SK-N-SH (cell line): ENCODE measurements around the gene CD300LF. TPM values are rescaled to one million over a fixed set of nuclear protein-coding genes. Genes with fewer than 3 reads are reported as not detected.

Experiments used
- CTCF ChIA-PET: fragments of 300-600, 350-600 bp; formaldehyde crosslinking; extraction: SDS; loops from one replicate; lab custom pipeline; 2021; lab: Yijun Ruan, JAX
- POLR2A ChIA-PET: fragments of 350-600 bp; sonication (Branson Sonifier 250); formaldehyde crosslinking; extraction: SDS; loops from one replicate; lab custom pipeline; 2020; ENCODE audit warnings: antibody characterized with exemption, inconsistent platforms; lab: Yijun Ruan, JAX
- DNase-seq: peaks from one replicate; pipeline ENCODE4 v3.0.0; 2012
- H2AFZ ChIP-seq: fragments of 200-600 bp; sonication (generic); 2 replicates; pipeline ENCODE4 v1.8.1; 2016; ENCODE audit warnings: antibody characterized with exemption, mild to moderate bottlenecking, low read depth
- H3F3A ChIP-seq: fragments of 200-600 bp; sonication (generic); replicated peaks from 2 replicates; pipeline ENCODE3; 2016; ENCODE audit warnings: antibody characterized with exemption, mild to moderate bottlenecking; ENCODE audit not compliant: insufficient read depth
- H3K27ac ChIP-seq, 2 experiments: fragments of 200-500 bp in 1 of 2; fragments of 200-600 bp in 1 of 2; sonication (Bioruptor generic) in 1 of 2; sonication (generic), shearing (Covaris generic) in 1 of 2; 2 replicates each; pipeline versions ENCODE4 v1.5.1 to v1.6.1; 2014 to 2016; ENCODE audit warnings: low read depth in 2 of 2, inconsistent platforms in 1 of 2, low read length in 1 of 2, mild to moderate bottlenecking in 1 of 2, mixed read lengths in 1 of 2
- H3K27me3 ChIP-seq: fragments of 200-600 bp; sonication (generic), shearing (Covaris generic); 2 replicates; pipeline ENCODE4 v1.6.1; 2016; ENCODE audit warnings: mixed run types; ENCODE audit not compliant: insufficient read depth
- H3K36me3 ChIP-seq, 2 experiments: fragments of 200-500 bp in 1 of 2; fragments of 200-600 bp in 1 of 2; sonication (Bioruptor generic) in 1 of 2; sonication (generic) in 1 of 2; replicated peaks in 1 of 2; 2 replicates each; pipeline versions ENCODE3 to v1.5.1; 2014 to 2016; ENCODE audit warnings: low read length in 1 of 2, mild to moderate bottlenecking in 1 of 2; ENCODE audit not compliant: insufficient read depth in 2 of 2, control insufficient read depth in 1 of 2
- H3K4me1 ChIP-seq, 2 experiments: fragments of 200-500 bp in 1 of 2; fragments of 200-600 bp in 1 of 2; sonication (Bioruptor generic) in 1 of 2; sonication (generic), shearing (Covaris generic) in 1 of 2; 2 replicates each; pipeline versions ENCODE4 v1.5.1 to v1.6.1; 2014 to 2016; ENCODE audit warnings: low read depth in 1 of 2, low read length in 1 of 2, mixed run types in 1 of 2; ENCODE audit not compliant: insufficient read depth in 2 of 2, control insufficient read depth in 1 of 2
- H3K4me2 ChIP-seq: fragments of 200-600 bp; sonication (generic), shearing (Covaris generic); 2 replicates; pipeline ENCODE4 v1.6.1; 2017; ENCODE audit warnings: mixed run types
- H3K4me3 ChIP-seq, 2 experiments: fragments of 200-500 bp in 1 of 2; fragments of 200-600 bp in 1 of 2; sonication (Bioruptor generic) in 1 of 2; sonication (generic), shearing (Covaris generic) in 1 of 2; 2 replicates each; pipeline versions ENCODE4 v1.5.1 to v1.8.1; 2014 to 2016; ENCODE audit warnings: low read depth in 2 of 2, inconsistent platforms in 1 of 2, low read length in 1 of 2, mild to moderate bottlenecking in 1 of 2, mixed read lengths in 1 of 2, moderate library complexity in 1 of 2
- H3K79me2 ChIP-seq: fragments of 200-600 bp; sonication (generic); 2 replicates; pipeline ENCODE4 v1.8.1; 2017; ENCODE audit warnings: mild to moderate bottlenecking; ENCODE audit not compliant: insufficient read depth
- H3K9ac ChIP-seq: fragments of 200-600 bp; sonication (generic); 2 replicates; pipeline ENCODE4 v1.6.1; 2017; ENCODE audit warnings: mixed run types
- H3K9me2 ChIP-seq: fragments of 200-600 bp; sonication (generic); 2 replicates; pipeline ENCODE4 v1.6.1; 2017; ENCODE audit warnings: mixed run types
- H3K9me3 ChIP-seq: fragments of 200-600 bp; sonication (generic); 2 replicates; pipeline ENCODE4 v1.6.1; 2017; ENCODE audit warnings: mixed run types, mild to moderate bottlenecking, moderate library complexity
- H4K20me1 ChIP-seq: fragments of 200-600 bp; sonication (generic); 2 replicates; pipeline ENCODE4 v1.6.1; 2017; ENCODE audit warnings: mild to moderate bottlenecking, mixed run types; ENCODE audit not compliant: insufficient read depth
- CHD2 ChIP-seq: fragments of 150-350 bp; IDR thresholded peaks from 2 replicates; pipeline ENCODE4 v1.6.1; 2018; ENCODE audit warnings: low read length; ENCODE audit not compliant: partially characterized antibody
- CTCF ChIP-seq: fragments of 200-600 bp; sonication (generic); IDR thresholded peaks from 2 replicates; pipeline ENCODE4 v1.6.1; 2017; ENCODE audit warnings: antibody characterized with exemption, mild to moderate bottlenecking, moderate library complexity
- ELF1 ChIP-seq: IDR thresholded peaks from 2 replicates; pipeline ENCODE4 v1.4.0; 2012
- EP300 ChIP-seq, 2 experiments: IDR thresholded peaks; 2 replicates each; pipeline versions ENCODE4 v1.4.0 to v1.6.1; 2012; ENCODE audit warnings: borderline replicate concordance in 1 of 2, low read depth in 1 of 2, low read length in 1 of 2
- FOSL2 ChIP-seq: IDR thresholded peaks from 2 replicates; pipeline ENCODE4 v1.4.0; 2012; ENCODE audit warnings: low read depth, mild to moderate bottlenecking, moderate library complexity, borderline replicate concordance
- FOXM1 ChIP-seq: IDR thresholded peaks from 2 replicates; pipeline ENCODE4 v1.4.0; 2012; ENCODE audit warnings: low read depth, mild to moderate bottlenecking
- GATA2 ChIP-seq: sonication (generic); formaldehyde crosslinking; IDR thresholded peaks from 2 replicates; pipeline ENCODE4 v1.5.0; 2020; ENCODE audit warnings: mild to moderate bottlenecking, missing genetic modification reagents
- MAX ChIP-seq: IDR thresholded peaks from 2 replicates; pipeline ENCODE4 v1.4.0; 2012; ENCODE audit warnings: low read depth
- MEF2A ChIP-seq: IDR thresholded peaks from 2 replicates; pipeline ENCODE4 v1.4.0; 2012; ENCODE audit warnings: low read depth, borderline replicate concordance
- MXI1 ChIP-seq: IDR thresholded peaks from 2 replicates; pipeline ENCODE4 v1.6.1; 2012; ENCODE audit warnings: mild to moderate bottlenecking, low read depth, low read length, improper control_type of control experiment
- NFIC ChIP-seq: IDR thresholded peaks from 2 replicates; pipeline ENCODE4 v1.4.0; 2012; ENCODE audit warnings: borderline replicate concordance
- NRF1 ChIP-seq: IDR thresholded peaks from 2 replicates; pipeline ENCODE4 v1.6.1; 2012; ENCODE audit warnings: low read depth, mild to moderate bottlenecking, low read length
- RAD21 ChIP-seq: IDR thresholded peaks from 2 replicates; pipeline ENCODE4 v1.6.1; 2012; ENCODE audit warnings: mild to moderate bottlenecking, low read length
- REST ChIP-seq: IDR thresholded peaks from 2 replicates; pipeline ENCODE4 v1.6.1; 2012; ENCODE audit warnings: mild to moderate bottlenecking, low read depth, low read length, moderate library complexity
- RFX5 ChIP-seq: IDR thresholded peaks from 2 replicates; pipeline ENCODE4 v1.6.1; 2012; ENCODE audit warnings: mild to moderate bottlenecking, improper control_type of control experiment, low read length
- RXRA ChIP-seq: IDR thresholded peaks from 2 replicates; pipeline ENCODE4 v1.4.0; 2012; ENCODE audit warnings: low read depth, mild to moderate bottlenecking, borderline replicate concordance
- SIN3A ChIP-seq: IDR thresholded peaks from 2 replicates; pipeline ENCODE4 v1.6.1; 2012; ENCODE audit warnings: low read depth, mild to moderate bottlenecking, low read length, moderate library complexity, borderline replicate concordance
- TEAD4 ChIP-seq: IDR thresholded peaks from 2 replicates; pipeline ENCODE4 v1.4.0; 2012; ENCODE audit warnings: mild to moderate bottlenecking, borderline replicate concordance; ENCODE audit not compliant: insufficient read depth
- USF2 ChIP-seq: fragments of 150-350 bp; IDR thresholded peaks from 2 replicates; pipeline ENCODE4 v1.6.1; 2017; ENCODE audit warnings: antibody characterized with exemption, low read length, low read depth, borderline replicate concordance
- YY1 ChIP-seq: IDR thresholded peaks from 2 replicates; pipeline ENCODE4 v1.4.0; 2012; ENCODE audit warnings: low read depth, mild to moderate bottlenecking
- WGBS: methylation state at CpG from one replicate; pipeline ENCODE4 v1.1.6; 2017; ENCODE audit warnings: low lambda C conversion rate; 5-methylcytosine and 5-hydroxymethylcytosine counted together
- polyA plus RNA-seq, 3 experiments: library from polyadenylated mRNA; depleted of rRNA; stranded (reverse); fragments of >200 nt; gene quantifications; 2 replicates each; pipeline ENCODE4 v1.2.3, GENCODE V29; 2012

Gene CD300LF
- polyA plus RNA-seq, 1 of the 3 experiments (the other 2 are of a cell fraction): not detected

GRCh38 chr17:74663561-74663960 is 49.2 kb downstream of the CD300LF start:
- WGBS: 48% methylated on average over 3 of the region's 3 CpGs
- ChIA-PET CTCF (interaction anchor here (0.6 to 3.8 kb wide), 7 partner anchors 12 to 128 kb away, joined by 3 to 34 read pairs (median 4); partner anchors contain the start of gene RAB37), POLR2A (no interaction called here)
- H3K4me2 ChIP-seq: no peak overlapping the region
- no peaks in the 10 kb centered on the region for H3K36me3 ChIP-seq
- no peaks in the 10 kb centered on the region for H3K9me2 ChIP-seq
- H3K27me3 ChIP-seq: no peaks in the 10 kb centered on the region
- no peak overlapping the region for H2AFZ ChIP-seq
- no peak for DNase-seq
- no peak overlapping the region for H3K4me3 ChIP-seq
- H3K4me1 ChIP-seq: no peaks in the 10 kb centered on the region
- H3K9ac ChIP-seq: no peak overlapping the region
- H3K79me2 ChIP-seq: no peaks in the 10 kb centered on the region
- TF ChIP-seq RXRA (no peak), USF2 (no peak), CHD2 (no peak), YY1 (no peak), SIN3A (no peak), RFX5 (no peak), CTCF (no peak), MXI1 (no peak), NFIC (no peak), TEAD4 (no peak)
- H3F3A ChIP-seq: no peaks in the 10 kb centered on the region
- H4K20me1 ChIP-seq: no peaks in the 10 kb centered on the region
- H3K27ac ChIP-seq: no peak overlapping the region
- H3K9me3 ChIP-seq: no peaks in the 10 kb centered on the region

GRCh38 chr17:74659889-74660288 is 52.8 kb downstream of the CD300LF start:
- Histone ChIP-seq H3K9ac (no peak overlapping the region), H3K4me1 (no peaks in the 10 kb centered on the region; a peak in 1 of 4 replicates), H3K9me2 (no peaks in the 10 kb centered on the region), H3K9me3 (no peaks in the 10 kb centered on the region), H3K4me3 (no peak overlapping the region), H3K27ac (no peak overlapping the region), H3K4me2 (no peak overlapping the region), H3K36me3 (no peaks in the 10 kb centered on the region), H3F3A (no peaks in the 10 kb centered on the region), H4K20me1 (no peaks in the 10 kb centered on the region), H2AFZ (no peak overlapping the region), H3K79me2 (no peaks in the 10 kb centered on the region), H3K27me3 (no peaks in the 10 kb centered on the region)
- POLR2A ChIA-PET: no interaction called here
- no peak for DNase-seq
- CTCF ChIA-PET: interaction anchor here (0.8 to 6.9 kb wide), 11 partner anchors 9 to 132 kb away, joined by 3 to 301 read pairs (median 3); partner anchors contain the start of genes NAT9 and RAB37
- 35% methylated on average over 4 of the region's 4 CpGs for WGBS
- no peak for TF ChIP-seq MAX
- TF ChIP-seq MXI1: no peak
- TF ChIP-seq EP300 (IDR thresholded peaks at IDR 0.05; ENCODE audit: borderline replicate concordance in 1 of 2, low read depth in 1 of 2, low read length in 1 of 2): no peak
- TF ChIP-seq ELF1: no peak
- TF ChIP-seq FOXM1: no peak
- no peak for TF ChIP-seq RAD21
- TF ChIP-seq NRF1: no peak
- TF ChIP-seq TEAD4: no peak
- no peak for TF ChIP-seq CHD2
- TF ChIP-seq GATA2 (CRISPR knock-in tag): no peak
- TF ChIP-seq MEF2A: no peak
- no peak for TF ChIP-seq REST
- no peak for TF ChIP-seq FOSL2
